ENCODE data around the gene GATAD2A.

GRCh38 chr19:19399733-19400433 is 5.6 kb upstream of the GATAD2A start:
- TF ChIP-seq POLR2A (IDR thresholded peaks at IDR 0.05; ENCODE audit: low read length) (no peak), GATA1 (IDR thresholded peaks at IDR 0.05; ENCODE audit: low read depth, low read length) (no peak)
